HG03460 (cell line): ENCODE data around the gene NOP16.

Experiments
- ATAC-seq: cut with Tn5 transposase; IDR thresholded peaks from one replicate; pipeline ENCODE4 v1.9.1; 2021; ENCODE audit not compliant: unreplicated experiment

NOP16 gene, protein sequence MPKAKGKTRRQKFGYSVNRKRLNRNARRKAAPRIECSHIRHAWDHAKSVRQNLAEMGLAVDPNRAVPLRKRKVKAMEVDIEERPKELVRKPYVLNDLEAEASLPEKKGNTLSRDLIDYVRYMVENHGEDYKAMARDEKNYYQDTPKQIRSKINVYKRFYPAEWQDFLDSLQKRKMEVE

GRCh38 chr5:176388444-176389134 lies at the start of gene NOP16, which contains the start of gene HIGD2A:
Gene NOP16, minus strand, starts transcription at chr5:176388598. Its CDS starts 59 bp downstream, at chr5:176388539.
Gene HIGD2A, plus strand, starts transcription at chr5:176388751. Its CDS starts 69 bp downstream, at chr5:176388820.
- ATAC-seq: peak; percentile 88

GRCh38 chr5:176436656-176437055 lies 48.3 kb upstream of the NOP16 start:
- no peak for ATAC-seq

DNA sequence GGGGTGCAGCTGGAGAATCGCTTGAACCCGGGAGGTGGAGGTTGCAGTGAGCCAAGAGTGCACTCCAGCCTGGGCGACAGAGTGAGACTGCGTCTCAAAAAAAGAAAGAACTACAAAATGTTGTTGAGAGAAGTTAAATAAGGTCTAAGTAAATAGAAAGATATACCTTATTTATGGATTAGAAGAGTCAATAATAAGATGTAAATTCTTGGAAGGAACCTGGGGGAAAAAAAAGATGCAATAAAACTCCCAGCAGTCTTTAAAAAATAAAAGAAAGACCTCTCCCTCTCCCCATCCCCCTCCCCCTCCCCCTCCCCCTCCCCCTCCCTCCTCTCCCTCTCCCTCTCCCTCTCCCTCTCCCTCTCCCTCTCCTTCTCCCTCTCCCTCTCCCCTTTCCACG lies 44.3 kb upstream of the NOP16 start:
- ATAC-seq: no peak

GRCh38 chr5:176429972-176430371 lies 41.6 kb upstream of the NOP16 start:
- ATAC-seq: no peak

DNA sequence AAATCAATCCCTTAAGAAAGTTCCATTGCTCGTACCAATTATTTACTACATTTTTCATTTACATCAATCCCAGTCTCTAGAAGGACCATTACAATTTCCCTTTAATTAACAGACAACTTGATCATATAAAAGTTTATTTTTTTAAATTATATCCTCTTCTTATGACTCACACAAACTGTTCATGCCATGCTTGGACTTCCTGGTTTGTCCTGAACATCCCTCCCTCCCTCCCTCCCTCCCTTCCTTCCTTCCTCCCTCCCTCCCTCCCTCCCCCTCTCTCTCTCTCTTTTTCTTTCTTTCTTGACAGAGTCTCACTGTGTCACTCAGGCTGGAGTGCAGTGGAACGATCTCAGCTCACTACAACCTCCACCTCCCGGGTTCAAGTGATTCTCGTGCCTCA lies 39.6 kb upstream of the NOP16 start:
- ATAC-seq: no peak

DNA sequence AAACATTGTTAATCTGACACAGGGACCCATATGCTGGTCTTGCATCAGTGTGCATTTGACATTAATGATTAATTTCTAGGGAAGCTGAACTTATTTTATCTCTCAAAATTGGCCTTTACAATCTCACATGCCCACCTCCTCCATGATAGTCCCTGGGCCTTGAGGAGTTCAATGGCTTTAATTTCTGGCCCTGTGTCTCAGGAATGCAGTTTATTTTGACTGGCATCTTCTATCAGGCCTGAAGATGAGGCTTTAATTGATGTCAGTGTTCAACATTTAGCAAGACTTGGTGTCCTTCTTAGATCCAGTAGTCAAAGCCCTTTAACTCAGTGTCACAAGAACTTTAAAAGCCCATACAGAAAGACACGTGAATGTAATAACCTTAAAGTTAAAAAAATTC lies 38.5 kb upstream of the NOP16 start:
- ATAC-seq: no peak

- ATAC-seq: no peak
These were observed 37.4 kb upstream of the NOP16 start for GRCh38 chr5:176425791-176426190.

GRCh38 chr5:176425138-176425537 lies 36.7 kb upstream of the NOP16 start:
- no peak for ATAC-seq

- no peak for ATAC-seq
These were observed 35.8 kb upstream of the NOP16 start for GRCh38 chr5:176424181-176424580.

DNA sequence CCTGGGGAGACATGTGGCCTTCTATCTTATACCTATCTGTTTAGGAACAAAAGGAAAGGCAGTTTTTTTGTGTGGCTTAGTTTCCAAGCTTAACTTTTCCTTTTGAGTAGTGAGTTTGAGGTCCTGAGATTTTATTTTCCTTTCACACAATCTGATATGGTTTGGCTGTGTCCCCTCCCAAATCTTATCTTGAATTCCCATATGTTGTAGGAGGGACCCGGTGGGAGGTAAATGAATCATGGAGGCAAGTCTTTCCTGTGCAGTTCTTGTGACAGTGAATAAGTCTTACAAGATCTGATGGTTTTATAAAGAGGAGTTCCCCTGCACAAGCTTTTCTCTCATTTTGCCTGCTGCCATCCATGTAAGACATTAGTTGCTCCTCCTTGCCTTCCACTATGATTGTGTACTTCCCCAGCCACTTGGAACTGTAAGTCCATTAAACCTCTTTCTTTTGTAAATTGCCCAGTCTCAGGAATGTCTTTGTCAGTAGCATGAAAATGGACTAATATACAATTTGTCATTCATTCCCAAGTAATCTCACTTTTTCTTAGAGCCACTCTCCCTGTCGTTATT lies 32.7 kb upstream of the NOP16 start:
- no peak for ATAC-seq

GRCh38 chr5:176420086-176420485 lies 31.7 kb upstream of the NOP16 start:
- no peak for ATAC-seq

- ATAC-seq: no peak
These were observed 29.9 kb upstream of the NOP16 start for GRCh38 chr5:176418251-176418650.

GRCh38 chr5:176416965-176417364 lies 28.6 kb upstream of the NOP16 start:
- ATAC-seq: no peak

GRCh38 chr5:176415952-176416924 lies 27.8 kb upstream of the NOP16 start, which contains the start of gene CLTB:
Gene CLTB, minus strand, starts transcription at chr5:176416539. Its CDS starts 176 bp downstream, at chr5:176416363.
- ATAC-seq: peak; percentile 87

DNA sequence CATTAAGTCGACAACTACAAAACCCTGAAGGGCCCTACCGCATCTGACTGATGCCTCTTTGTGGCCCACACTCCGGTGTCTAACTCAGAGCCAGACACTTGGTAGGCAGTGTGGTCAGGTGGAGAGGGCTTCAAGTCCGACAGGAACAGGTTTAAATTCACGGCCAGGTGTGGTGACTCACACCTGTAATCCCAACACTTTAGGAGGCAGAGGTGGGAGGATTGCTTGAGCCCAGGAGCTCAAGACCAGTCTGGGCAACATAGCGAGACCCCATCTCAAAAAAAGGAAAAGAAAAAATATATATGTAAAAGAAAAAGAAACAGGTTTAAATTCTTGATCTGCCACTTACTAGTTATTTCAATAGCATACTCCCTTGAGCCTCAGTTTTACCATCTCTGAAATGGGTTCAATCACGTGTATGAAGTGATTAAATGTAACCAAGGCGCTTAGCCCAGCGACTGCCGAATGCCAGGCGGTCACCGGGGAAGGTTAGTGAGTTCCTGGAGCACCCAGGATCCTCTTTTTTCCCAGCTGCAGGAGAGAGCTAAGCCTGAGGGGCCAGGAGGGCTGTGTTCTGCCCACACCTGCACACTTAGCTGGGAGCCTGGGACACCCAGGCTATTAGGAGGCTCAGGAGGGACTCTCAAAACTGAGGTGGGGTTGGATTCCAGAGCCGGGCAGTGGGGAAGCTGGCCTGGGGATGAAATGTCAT lies 27.0 kb upstream of the NOP16 start:
- no peak for ATAC-seq

GRCh38 chr5:176414704-176415103 lies 26.3 kb upstream of the NOP16 start:
- ATAC-seq: no peak

DNA sequence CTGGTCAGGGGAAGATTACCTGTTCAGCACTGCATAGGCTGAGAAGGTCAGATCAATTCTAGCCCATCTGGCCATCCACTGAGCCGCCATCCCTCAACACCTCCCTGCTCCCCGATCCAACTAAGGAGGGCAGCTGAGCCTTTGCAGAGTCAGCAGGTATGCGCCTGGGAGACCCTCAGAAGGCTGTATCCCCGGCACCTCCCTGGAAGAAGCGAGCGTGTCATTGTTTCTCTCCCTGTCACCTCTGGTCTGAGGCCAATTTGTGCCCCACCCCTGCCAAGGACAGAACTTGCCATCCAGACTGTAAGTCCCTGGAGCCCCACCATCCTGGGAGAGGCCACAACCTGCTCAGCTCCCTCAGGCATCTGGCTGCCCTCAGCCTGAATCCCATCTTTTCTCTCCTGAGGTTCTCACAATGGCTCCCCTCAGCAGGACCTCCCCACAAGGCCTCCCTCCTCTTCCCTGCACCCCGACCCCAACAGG lies 25.4 kb upstream of the NOP16 start:
- ATAC-seq: no peak

DNA sequence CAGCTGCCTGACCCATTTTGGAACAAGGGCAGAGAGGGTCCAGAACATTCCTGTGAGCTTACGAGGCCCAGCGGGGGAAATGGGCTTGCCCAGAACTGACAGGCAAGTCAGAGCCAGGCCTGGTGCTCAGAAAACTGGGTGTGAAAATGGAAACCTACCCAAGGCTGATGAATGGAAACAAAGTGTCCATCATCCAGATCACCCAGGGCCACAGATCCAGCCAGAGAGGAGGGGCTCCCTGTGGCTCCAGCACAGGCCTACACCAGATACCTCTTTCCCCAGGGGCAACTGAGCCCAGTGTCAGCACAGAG lies 24.8 kb upstream of the NOP16 start:
- no peak for ATAC-seq

GRCh38 chr5:176412517-176413254 lies 24.3 kb upstream of the NOP16 start:
- no peak for ATAC-seq
